PC-3 (cell line): ENCODE results near the gene GAD2. TPM values are rescaled to one million over a fixed set of nuclear protein-coding genes. Genes with fewer than 3 reads are reported as not detected.

Source experiments
- ATAC-seq: fragments of 200-7000 bp; cut with Tn5 transposase; 2 replicates; pipeline ENCODE4 v1.9.1; 2020; ENCODE audit warnings: mild to moderate bottlenecking, moderate library complexity
- BruUV-seq: library from RNA; stranded (reverse); fragments of 400-500 nt; replicated peaks from 2 replicates; lab custom pipeline; 2021; lab: Mats Ljungman, UMichigan
- CTCF ChIA-PET: fragments of 300-600 bp; sonication (Branson Sonifier 250); formaldehyde crosslinking; loops from one replicate; lab custom pipeline; 2022; ENCODE audit warnings: antibody characterized with exemption; lab: Charles Lee
- POLR2A ChIA-PET: fragments of 300-600 bp; sonication (Branson Sonifier 250); formaldehyde crosslinking; loops from one replicate; lab custom pipeline; 2022; ENCODE audit warnings: antibody characterized with exemption; ENCODE audit not compliant: unreplicated experiment; lab: Charles Lee
- DNase-seq: peaks from one replicate; pipeline ENCODE4 v3.0.0-alpha.2; 2015
- H2AFZ ChIP-seq: fragments of 300-600 bp; sonication (generic); 2 replicates; pipeline ENCODE4 v1.6.0; 2016; ENCODE audit warnings: antibody characterized with exemption, low read length
- H3F3A ChIP-seq: fragments of 300-600 bp; sonication (generic); one replicate; pipeline ENCODE4 v1.6.0; 2017; ENCODE audit warnings: antibody characterized with exemption, low read length, control low read depth, mild to moderate bottlenecking; ENCODE audit not compliant: unreplicated experiment
- H3K27ac ChIP-seq: fragments of 300-600 bp; sonication (generic); 2 replicates; pipeline ENCODE4 v1.5.1; 2016; ENCODE audit warnings: mild to moderate bottlenecking, low read length
- H3K27me3 ChIP-seq: fragments of 300-600 bp; sonication (generic); 2 replicates; pipeline ENCODE4 v1.6.1; 2016; ENCODE audit warnings: low read length, mixed read lengths
- H3K36me3 ChIP-seq: fragments of 300-600 bp; sonication (generic); 2 replicates; pipeline ENCODE4 v1.6.1; 2016; ENCODE audit warnings: low read depth, mixed run types, low read length, mixed read lengths
- H3K4me1 ChIP-seq: fragments of 300-600 bp; sonication (generic); 2 replicates; pipeline ENCODE4 v1.5.1; 2016; ENCODE audit warnings: low read length; ENCODE audit not compliant: insufficient read depth
- H3K4me2 ChIP-seq: fragments of 300-600 bp; sonication (generic); 2 replicates; pipeline ENCODE4 v1.6.0; 2016; ENCODE audit warnings: low read length
- H3K4me3 ChIP-seq: fragments of 300-600 bp; sonication (generic); 2 replicates; pipeline ENCODE4 v1.5.1; 2016; ENCODE audit warnings: mild to moderate bottlenecking, low read length, mixed read lengths
- H3K79me2 ChIP-seq: fragments of 300-600 bp; sonication (generic); 2 replicates; pipeline ENCODE4 v1.6.1; 2017; ENCODE audit warnings: low read length, mixed read lengths
- H3K9ac ChIP-seq: fragments of 300-600 bp; sonication (generic); 2 replicates; pipeline ENCODE4 v1.6.0; 2016; ENCODE audit warnings: mild to moderate bottlenecking, low read length
- H3K9me2 ChIP-seq: fragments of 300-600 bp; sonication (generic); replicated peaks from 2 replicates; pipeline ENCODE4 v1.6.1; 2016; ENCODE audit warnings: mixed run types, low read length, mixed read lengths
- H3K9me3 ChIP-seq: fragments of 300-600 bp; sonication (generic); 2 replicates; pipeline ENCODE4 v1.6.1; 2016; ENCODE audit warnings: low read length, mixed read lengths
- H4K20me1 ChIP-seq: fragments of 300-600 bp; sonication (generic); 2 replicates; pipeline ENCODE4 v1.6.1; 2016; ENCODE audit warnings: low read length, mixed read lengths
- EZH2 ChIP-seq: fragments of 300-600 bp; sonication (generic); IDR thresholded peaks from one replicate; pipeline ENCODE4 v1.6.1; 2017; ENCODE audit warnings: antibody characterized with exemption, mild to moderate bottlenecking, low read length; ENCODE audit not compliant: unreplicated experiment
- EZH2phosphoT487 ChIP-seq: fragments of 300-600 bp; sonication (generic); IDR thresholded peaks from 2 replicates; pipeline ENCODE4 v1.6.1; 2018; ENCODE audit warnings: mild to moderate bottlenecking, antibody characterized with exemption, low read length, borderline replicate concordance
- intact Hi-C: fragments of 100-400 bp; cut with micrococcal nuclease; formaldehyde crosslinking; loops from 2 replicates; pipeline ENCODE4 v1.9.0; 2023
- total RNA-seq: library from RNA; depleted of rRNA; stranded (reverse); fragments of >200 nt; gene quantifications from 2 replicates; pipeline ENCODE4 v1.2.3, GENCODE V29; 2014
- TF ChIP-seq, protein P1 (sequence below): fragments of 300-600 bp; sonication (generic); conservative IDR thresholded peaks from 2 replicates; pipeline ENCODE4 v1.5.1; 2017; ENCODE audit warnings: antibody characterized with exemption, low read depth, mild to moderate bottlenecking, low read length

Gene GAD2
- total RNA-seq, 1 experiment from 2014 or later: not detected

DNA sequence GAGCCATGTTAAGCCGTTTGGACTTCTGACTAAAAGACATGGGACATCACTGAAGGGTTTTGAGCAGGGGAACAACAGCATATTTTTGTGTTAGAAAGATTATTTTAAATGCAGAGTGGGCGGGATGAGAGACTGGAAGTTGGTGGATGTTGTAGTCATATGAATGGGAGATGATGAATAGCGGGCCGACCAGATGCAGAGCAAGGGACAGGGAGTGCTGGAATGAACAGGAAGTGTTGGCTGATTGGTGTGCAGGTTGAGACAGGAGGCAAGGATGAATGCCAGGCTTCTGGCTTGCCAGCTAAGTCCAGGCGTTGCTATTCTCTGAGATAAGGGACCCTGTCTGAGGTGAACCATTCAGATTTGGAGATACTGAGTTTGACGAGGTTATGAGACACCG is 38.0 kb downstream of the GAD2 start:
- H3F3A ChIP-seq: no peaks in the 10 kb centered on the region
- no peak overlapping the region for H3K4me3 ChIP-seq
- CTCF ChIA-PET: no interaction called here
- H3K4me1 ChIP-seq: no peaks in the 10 kb centered on the region
- intact Hi-C loops: no loop called here
- H3K9me2 ChIP-seq: no peaks in the 10 kb centered on the region
- POLR2A ChIA-PET: no interaction called here
- H3K36me3 ChIP-seq: no peaks in the 10 kb centered on the region
- H3K27ac ChIP-seq: no peak overlapping the region
- H3K4me2 ChIP-seq: no peak overlapping the region
- DNase-seq: no peak
- no peaks in the 10 kb centered on the region for H3K9me3 ChIP-seq
- ATAC-seq: no peak
- no peak overlapping the region for H2AFZ ChIP-seq
- H3K79me2 ChIP-seq: no peaks in the 10 kb centered on the region
- TF ChIP-seq, protein P1, sequence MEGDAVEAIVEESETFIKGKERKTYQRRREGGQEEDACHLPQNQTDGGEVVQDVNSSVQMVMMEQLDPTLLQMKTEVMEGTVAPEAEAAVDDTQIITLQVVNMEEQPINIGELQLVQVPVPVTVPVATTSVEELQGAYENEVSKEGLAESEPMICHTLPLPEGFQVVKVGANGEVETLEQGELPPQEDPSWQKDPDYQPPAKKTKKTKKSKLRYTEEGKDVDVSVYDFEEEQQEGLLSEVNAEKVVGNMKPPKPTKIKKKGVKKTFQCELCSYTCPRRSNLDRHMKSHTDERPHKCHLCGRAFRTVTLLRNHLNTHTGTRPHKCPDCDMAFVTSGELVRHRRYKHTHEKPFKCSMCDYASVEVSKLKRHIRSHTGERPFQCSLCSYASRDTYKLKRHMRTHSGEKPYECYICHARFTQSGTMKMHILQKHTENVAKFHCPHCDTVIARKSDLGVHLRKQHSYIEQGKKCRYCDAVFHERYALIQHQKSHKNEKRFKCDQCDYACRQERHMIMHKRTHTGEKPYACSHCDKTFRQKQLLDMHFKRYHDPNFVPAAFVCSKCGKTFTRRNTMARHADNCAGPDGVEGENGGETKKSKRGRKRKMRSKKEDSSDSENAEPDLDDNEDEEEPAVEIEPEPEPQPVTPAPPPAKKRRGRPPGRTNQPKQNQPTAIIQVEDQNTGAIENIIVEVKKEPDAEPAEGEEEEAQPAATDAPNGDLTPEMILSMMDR: no peak
- TF ChIP-seq EZH2 (no peak), EZH2phosphoT487 (no peak)
- 0 out of 2 replicates have a peak, but pooled peaks cover 11% of the 10 kb centered on the region for H3K27me3 ChIP-seq
- no peak overlapping the region for H3K9ac ChIP-seq
- no peaks in the 10 kb centered on the region for H4K20me1 ChIP-seq
- no TSS peak for BruUV-seq

DNA sequence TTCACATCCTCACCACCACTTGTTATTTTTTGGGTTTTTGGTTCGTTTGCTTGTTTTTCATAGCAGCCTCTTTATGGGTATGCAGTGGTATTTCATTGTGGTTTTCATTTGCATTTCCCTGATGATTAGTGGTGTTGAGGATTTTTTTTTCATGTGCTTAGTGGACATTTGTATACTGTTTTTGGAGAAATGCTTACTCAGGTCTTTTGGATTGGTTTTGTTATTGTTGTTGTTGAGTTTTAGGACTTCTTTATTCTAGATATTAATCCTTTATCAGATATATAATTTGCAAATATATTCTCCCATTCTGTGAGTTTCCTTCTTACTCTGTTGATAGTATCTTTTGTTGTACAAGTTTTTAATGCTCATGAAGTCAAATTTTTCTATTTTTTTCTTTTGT is 42.8 kb downstream of the GAD2 start:
- no peaks in the 10 kb centered on the region for H3F3A ChIP-seq
- no peak overlapping the region for H3K27ac ChIP-seq
- ChIA-PET CTCF (no interaction called here), POLR2A (no interaction called here)
- intact Hi-C loops: no loop called here
- DNase-seq: no peak
- no peak overlapping the region for H2AFZ ChIP-seq
- no peak overlapping the region for H3K9ac ChIP-seq
- peaks cover 12% of the 10 kb centered on the region; the same call in 1 of the 2 replicates for H3K27me3 ChIP-seq
- H3K79me2 ChIP-seq: no peaks in the 10 kb centered on the region
- ATAC-seq: no peak
- no peak overlapping the region for H3K4me3 ChIP-seq
- no peaks in the 10 kb centered on the region for H3K9me2 ChIP-seq
- no peaks in the 10 kb centered on the region for H3K36me3 ChIP-seq
- TF ChIP-seq EZH2 (no peak), EZH2phosphoT487 (no peak)
- TF ChIP-seq, protein P1: no peak
- H4K20me1 ChIP-seq: no peaks in the 10 kb centered on the region
- H3K9me3 ChIP-seq: no peaks in the 10 kb centered on the region
- H3K4me1 ChIP-seq: no peaks in the 10 kb centered on the region
- no TSS peak for BruUV-seq
- H3K4me2 ChIP-seq: no peak overlapping the region

DNA sequence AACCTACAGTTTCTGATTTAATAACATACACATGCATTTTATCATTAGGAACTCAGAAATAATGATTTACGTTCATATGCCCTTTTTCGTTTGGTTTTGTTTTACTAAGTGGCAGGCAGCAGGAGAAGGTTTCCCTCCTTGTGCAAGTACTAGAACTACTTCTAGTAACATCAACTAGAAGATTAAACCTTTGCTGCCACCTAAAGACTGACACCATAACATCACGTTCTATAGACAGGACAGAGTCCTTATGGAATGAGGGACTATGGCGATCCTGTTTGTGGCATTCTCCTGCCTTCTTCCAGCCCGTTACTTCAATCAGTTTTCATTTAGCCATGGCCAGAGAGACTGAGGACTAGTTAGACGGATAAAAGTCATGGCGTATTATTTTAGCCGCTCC is 53.2 kb downstream of the GAD2 start:
- ChIA-PET CTCF (no interaction called here), POLR2A (no interaction called here)
- TF ChIP-seq, protein P1: peak; percentile 38; the same call in 1 of the 2 replicates
- TF ChIP-seq EZH2phosphoT487: no peak
- peak; percentile 51 for DNase-seq
- Histone ChIP-seq H3K4me2 (no peak overlapping the region), H2AFZ (no peak overlapping the region), H3K9ac (no peak overlapping the region), H3K36me3 (no peaks in the 10 kb centered on the region), H4K20me1 (no peaks in the 10 kb centered on the region), H3K27me3 (peaks cover 60% of the 10 kb centered on the region), H3K79me2 (no peaks in the 10 kb centered on the region), H3K4me3 (no peak overlapping the region), H3K4me1 (no peaks in the 10 kb centered on the region), H3F3A (no peaks in the 10 kb centered on the region), H3K9me3 (no peaks in the 10 kb centered on the region), H3K9me2 (no peaks in the 10 kb centered on the region), H3K27ac (no peak overlapping the region)
- BruUV-seq: no TSS peak
- intact Hi-C loops: no loop called here
- peak; percentile 37; the same call in 1 of the 2 replicates for ATAC-seq
